Fibroblast of lung (primary cell): ENCODE measurements around the gene GNB3. TPM values are rescaled to one million over a fixed set of nuclear protein-coding genes. Genes with fewer than 3 reads are reported as not detected.

Experiments used
- DNase-seq, 2 donors: peaks; one replicate each; pipeline versions ENCODE4 v3.0.0 to v3.0.0-alpha.2; 2010; ENCODE audit warnings: low read depth in 2 of 2
- H2AFZ ChIP-seq: 2 replicates; pipeline ENCODE4 v1.5.1; 2012; ENCODE audit warnings: low read length, control low read depth, inconsistent platforms
- H3K27ac ChIP-seq: 2 replicates; pipeline ENCODE4 v1.5.1; 2011; ENCODE audit warnings: low read length, control low read depth; ENCODE audit not compliant: insufficient read depth
- H3K27me3 ChIP-seq: 2 replicates; pipeline ENCODE4 v1.5.1; 2011; ENCODE audit warnings: mild to moderate bottlenecking, low read length; ENCODE audit not compliant: control insufficient read depth, insufficient read depth
- H3K36me3 ChIP-seq: 2 replicates; pipeline ENCODE4 v1.5.1; 2011; ENCODE audit warnings: low read length; ENCODE audit not compliant: control insufficient read depth, insufficient read depth
- H3K4me1 ChIP-seq: 2 replicates; pipeline ENCODE4 v1.5.1; 2011; ENCODE audit warnings: low read length; ENCODE audit not compliant: control insufficient read depth, insufficient read depth; ENCODE audit errors: extremely low read depth
- H3K4me2 ChIP-seq: 2 replicates; pipeline ENCODE4 v1.5.1; 2011; ENCODE audit warnings: low read length, control low read depth; ENCODE audit not compliant: insufficient read depth; ENCODE audit errors: extremely low read depth
- H3K4me3 ChIP-seq, 4 experiments: fragments of 200-600 bp in 1 of 4; sonication (generic) in 1 of 4; replicated peaks in 1 of 4; 2 replicates each; pipeline ENCODE4 v1.5.1; 2011 to 2016; ENCODE audit warnings: low read length in 4 of 4, low read depth in 3 of 4, mild to moderate bottlenecking in 3 of 4, control low read depth in 2 of 4, inconsistent platforms in 1 of 4, mixed read lengths in 1 of 4; ENCODE audit not compliant: insufficient read depth in 1 of 4; ENCODE audit errors: control extremely low read depth in 1 of 4
- H3K79me2 ChIP-seq: 2 replicates; pipeline ENCODE4 v1.5.1; 2012; ENCODE audit warnings: mild to moderate bottlenecking, low read length, inconsistent platforms; ENCODE audit not compliant: control insufficient read depth, insufficient read depth
- H3K9ac ChIP-seq: 2 replicates; pipeline ENCODE4 v1.5.1; 2011; ENCODE audit warnings: mild to moderate bottlenecking, low read length, control low read depth; ENCODE audit not compliant: insufficient read depth
- H3K9me3 ChIP-seq: 2 replicates; pipeline ENCODE4 v1.5.1; 2012; ENCODE audit warnings: low read depth, low read length; ENCODE audit not compliant: control insufficient read depth, insufficient read depth
- H4K20me1 ChIP-seq: 2 replicates; pipeline ENCODE4 v1.5.1; 2011; ENCODE audit warnings: low read length; ENCODE audit not compliant: control insufficient read depth, insufficient read depth; ENCODE audit errors: extremely low read depth
- CTCF ChIP-seq, 2 donors: IDR thresholded peaks in 1 of 2; conservative IDR thresholded peaks in 1 of 2; 1 replicate in 1 of 2; 2 replicates in 1 of 2; pipeline ENCODE4 v1.5.1; 2011 to 2012; ENCODE audit warnings: low read length in 2 of 2, control low read depth in 1 of 2, inconsistent platforms in 1 of 2, low read depth in 1 of 2, mild to moderate bottlenecking in 1 of 2
- EZH2 ChIP-seq: IDR thresholded peaks from 2 replicates; pipeline ENCODE4 v1.5.1; 2012; ENCODE audit warnings: low read length, control low read depth, mild to moderate bottlenecking; ENCODE audit errors: missing control alignments
- polyA plus RNA-seq, 2 donors: library from polyadenylated mRNA; depleted of rRNA in 1 of 2; stranded (reverse) in 1 of 2; unstranded in 1 of 2; fragments of >200 nt; gene quantifications; 2 replicates each; pipeline ENCODE4 v1.2.1, GENCODE V29; 2011 to 2012; ENCODE audit warnings: missing spikeins in 1 of 2
- total RNA-seq: library from RNA; depleted of rRNA; stranded (reverse); fragments of >200 nt; gene quantifications from 2 replicates; pipeline ENCODE4 v1.2.1, GENCODE V29; 2014

GNB3 gene
- total and polyA plus RNA-seq, 2 donors (not counting 1 experiment from before 2014, with no cell fraction given) = 1.7 to 2.7 TPM

DNA sequence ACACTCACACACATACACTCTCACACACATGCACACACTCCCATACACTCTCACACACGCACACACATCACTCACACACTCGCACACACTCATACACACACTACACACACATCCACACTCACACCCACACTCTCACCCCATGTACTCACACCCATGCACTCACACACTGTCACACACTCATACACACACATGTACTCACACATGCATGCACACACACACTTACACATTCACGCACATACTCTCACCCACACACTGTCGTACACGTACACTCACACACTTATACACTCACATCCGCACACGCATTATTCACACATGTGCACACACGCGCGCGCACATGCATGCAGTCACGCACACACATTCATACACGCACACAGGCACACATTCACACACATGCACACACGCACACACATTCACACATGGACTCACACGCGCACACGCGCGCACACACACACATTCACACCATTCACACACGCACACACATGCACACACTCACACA lies 23.0 kb upstream of the GNB3 start:
- DNase-seq = no peak
- TF ChIP-seq CTCF (conservative IDR thresholded peaks at IDR 0.05 in 1 of 2, IDR thresholded peaks at IDR 0.05 in 1 of 2; ENCODE audit: low read depth in 1 of 2, low read length in 2 of 2) = no peak
- TF ChIP-seq EZH2 = no peak
- Histone ChIP-seq H3K4me3 (no peak overlapping the region), H3K79me2 (no peaks in the 10 kb centered on the region), H3K4me2 (no peak overlapping the region), H3K4me1 (peaks cover 10% of the 10 kb centered on the region), H3K9me3 (no peaks in the 10 kb centered on the region), H3K27ac (no peak overlapping the region), H3K9ac (no peak overlapping the region), H3K36me3 (peaks cover 4% of the 10 kb centered on the region), H3K27me3 (no peaks in the 10 kb centered on the region), H2AFZ (no peak overlapping the region), H4K20me1 (no peaks in the 10 kb centered on the region)

- Histone ChIP-seq H3K27ac (no peak overlapping the region), H3K27me3 (peaks cover 2% of the 10 kb centered on the region), H3K79me2 (no peaks in the 10 kb centered on the region), H3K4me3 (no peak overlapping the region), H3K36me3 (peaks cover 4% of the 10 kb centered on the region), H2AFZ (no peak overlapping the region), H3K4me2 (no peak overlapping the region), H4K20me1 (no peaks in the 10 kb centered on the region), H3K9me3 (no peaks in the 10 kb centered on the region), H3K4me1 (peaks cover 10% of the 10 kb centered on the region), H3K9ac (no peak overlapping the region)
- DNase-seq = no peak
- TF ChIP-seq CTCF (conservative IDR thresholded peaks at IDR 0.05 in 1 of 2, IDR thresholded peaks at IDR 0.05 in 1 of 2; ENCODE audit: low read depth in 1 of 2, low read length in 2 of 2) (no peak), EZH2 (no peak)
Measured at GRCh38 chr12:6818222-6818621, 22.5 kb upstream of the GNB3 start.

DNA sequence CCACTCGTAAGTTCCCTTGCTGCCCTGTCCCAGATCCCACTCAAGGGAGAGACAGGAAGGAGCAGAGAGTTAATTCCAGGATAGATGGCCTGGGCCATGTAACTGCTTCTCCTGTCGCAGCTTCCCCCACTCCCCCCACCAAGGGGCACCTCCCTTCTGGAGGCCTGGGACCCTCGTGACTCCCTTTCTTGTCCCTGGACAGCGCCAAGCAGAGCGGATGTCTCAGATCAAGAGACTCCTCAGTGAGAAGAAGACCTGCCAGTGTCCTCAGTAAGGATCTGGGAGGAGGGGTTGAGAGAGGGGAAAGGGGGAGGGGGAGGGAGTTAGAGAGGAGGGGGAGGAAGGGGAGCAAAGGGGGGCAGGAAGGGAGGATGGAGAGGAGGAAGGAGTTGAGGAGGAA lies 22.1 kb upstream of the GNB3 start:
- Histone ChIP-seq H3K36me3 (peaks cover 4% of the 10 kb centered on the region), H3K27me3 (peaks cover 2% of the 10 kb centered on the region), H3K4me1 (peaks cover 10% of the 10 kb centered on the region), H3K9ac (no peak overlapping the region), H3K4me2 (no peak overlapping the region), H4K20me1 (no peaks in the 10 kb centered on the region), H2AFZ (no peak overlapping the region), H3K79me2 (no peaks in the 10 kb centered on the region), H3K9me3 (no peaks in the 10 kb centered on the region), H3K4me3 (no peak overlapping the region), H3K27ac (no peak overlapping the region)
- DNase-seq = no peak
- TF ChIP-seq CTCF (conservative IDR thresholded peaks at IDR 0.05 in 1 of 2, IDR thresholded peaks at IDR 0.05 in 1 of 2; ENCODE audit: low read depth in 1 of 2, low read length in 2 of 2) (no peak), EZH2 (no peak)
